Cardiac septum (tissue), 1 donor: ENCODE data around the gene CD300A. TPM values are rescaled to one million over a fixed set of nuclear protein-coding genes. Genes with fewer than 3 reads are reported as not detected.

Source experiments
- DNase-seq: peaks from one replicate; pipeline ENCODE4 v3.0.0-alpha.2; 2020; ENCODE audit warnings: low spot score
- intact Hi-C: fragments of 100-400 bp; cut with DNase I; formaldehyde crosslinking; loops from one replicate; pipeline ENCODE4 v1.14.0; 2022
- total RNA-seq: library from RNA; stranded (reverse); fragmentation: NEBNext Ultra II Directional; extraction: Animal tissue kit (Norgen Biotek cat#: 25700); gene quantifications from one replicate; pipeline ENCODE4 v1.2.1, GENCODE V29; 2021
- donor health status: DM: no; HTN: no; CAD: no.

CD300A gene
- total RNA-seq, 1 donor from 2014 or later = 2.6 TPM

GRCh38 chr17:74435775-74436359 is 30.6 kb upstream of the CD300A start:
- intact Hi-C loops = no loop called here
- DNase-seq = no peak

GRCh38 chr17:74437702-74438101 is 28.7 kb upstream of the CD300A start:
- no peak for DNase-seq
- intact Hi-C loops = no loop called here

GRCh38 chr17:74439691-74440567 is 26.5 kb upstream of the CD300A start:
- intact Hi-C loops = no loop called here
- no peak for DNase-seq

GRCh38 chr17:74441537-74441936 is 24.9 kb upstream of the CD300A start:
- DNase-seq = no peak
- intact Hi-C loops = no loop called here

- no peak for DNase-seq
- intact Hi-C loops = loop anchor here (2.0 kb wide), 1 partner anchor 15 kb away; no protein-coding TSS in a partner anchor
Observed at GRCh38 chr17:74442291-74442669, 24.2 kb upstream of the CD300A start.

GRCh38 chr17:74442670-74443515 is 23.5 kb upstream of the CD300A start:
- DNase-seq = peak; percentile 91
- intact Hi-C loops = loop anchor here (2.0 kb wide), 1 partner anchor 16 kb away; no protein-coding TSS in a partner anchor

- no peak for DNase-seq
- intact Hi-C loops = loop anchor here (2.0 kb wide), 1 partner anchor 17 kb away; no protein-coding TSS in a partner anchor
Observed at GRCh38 chr17:74443516-74444296, 22.7 kb upstream of the CD300A start.

- DNase-seq = peak; percentile 75
- intact Hi-C loops = no loop called here
Observed at GRCh38 chr17:74444406-74444805, 22.0 kb upstream of the CD300A start.

GRCh38 chr17:74445158-74445557 is 21.3 kb upstream of the CD300A start:
- intact Hi-C loops = no loop called here
- no peak for DNase-seq

- peak; percentile 82 for DNase-seq
- intact Hi-C loops = no loop called here
Observed at GRCh38 chr17:74446551-74447500, 19.6 kb upstream of the CD300A start.

- intact Hi-C loops = no loop called here
Observed at GRCh38 chr17:74447628-74448159, 18.7 kb upstream of the CD300A start.

GRCh38 chr17:74448756-74449155 is 17.7 kb upstream of the CD300A start:
- no peak for DNase-seq
- intact Hi-C loops = no loop called here

More at GRCh38 chr17:74447628-74448159, 18.7 kb upstream of the CD300A start:
- no peak for DNase-seq

GRCh38 chr17:74449306-74449705 is 17.1 kb upstream of the CD300A start:
- intact Hi-C loops = no loop called here

GRCh38 chr17:74449773-74450172 is 16.7 kb upstream of the CD300A start:
- intact Hi-C loops = loop anchor here (10.0 kb wide), 1 partner anchor 145 kb away; no protein-coding TSS in a partner anchor
- no peak for DNase-seq

More at GRCh38 chr17:74449306-74449705, 17.1 kb upstream of the CD300A start:
- no peak for DNase-seq

- DNase-seq = no peak
- intact Hi-C loops = loop anchor here (10.0 kb wide), 1 partner anchor 145 kb away; no protein-coding TSS in a partner anchor
Observed at GRCh38 chr17:74450231-74450630, 16.2 kb upstream of the CD300A start.

- no peak for DNase-seq
- intact Hi-C loops = loop anchor here (10.0 kb wide), 1 partner anchor 146 kb away; no protein-coding TSS in a partner anchor
Observed at GRCh38 chr17:74450925-74451403, 15.5 kb upstream of the CD300A start.

- DNase-seq = no peak
- intact Hi-C loops = loop anchor here (10.0 kb wide), 1 partner anchor 147 kb away; no protein-coding TSS in a partner anchor
Observed at GRCh38 chr17:74451557-74451956, 14.9 kb upstream of the CD300A start.
